G401 (cell line): ENCODE results near the gene TNNI2. TPM values are rescaled to one million over a fixed set of nuclear protein-coding genes. Genes with fewer than 3 reads are reported as not detected.

Experiments used
- DNase-seq: peaks from one replicate; pipeline ENCODE4 v3.0.0-alpha.2; 2015; ENCODE audit warnings: low spot score
- in situ Hi-C: cut with HindIII; loops from 2 replicates; pipeline ENCODE4 v1.10.0; 2016; ENCODE audit warnings: low sequenced_read_pairs, mixed read lengths
- total RNA-seq: library from RNA; depleted of rRNA; stranded (reverse); fragments of >200 nt; shearing (Covaris generic); gene quantifications from 2 replicates; pipeline ENCODE4 v1.2.3, GENCODE V29; 2014

The TNNI2 gene
- total RNA-seq, 1 experiment from 2014 or later, result not detected

- in situ Hi-C loops, result no loop called here
- DNase-seq, result no peak
These were observed 19.7 kb upstream of the TNNI2 start for GRCh38 chr11:1819074-1819473.

GRCh38 chr11:1820463-1821325 is 18.1 kb upstream of the TNNI2 start:
- in situ Hi-C loops, result no loop called here
- DNase-seq, result no peak

- no peak for DNase-seq
- in situ Hi-C loops, result no loop called here
These were observed 17.2 kb upstream of the TNNI2 start for GRCh38 chr11:1821562-1821961.

DNA sequence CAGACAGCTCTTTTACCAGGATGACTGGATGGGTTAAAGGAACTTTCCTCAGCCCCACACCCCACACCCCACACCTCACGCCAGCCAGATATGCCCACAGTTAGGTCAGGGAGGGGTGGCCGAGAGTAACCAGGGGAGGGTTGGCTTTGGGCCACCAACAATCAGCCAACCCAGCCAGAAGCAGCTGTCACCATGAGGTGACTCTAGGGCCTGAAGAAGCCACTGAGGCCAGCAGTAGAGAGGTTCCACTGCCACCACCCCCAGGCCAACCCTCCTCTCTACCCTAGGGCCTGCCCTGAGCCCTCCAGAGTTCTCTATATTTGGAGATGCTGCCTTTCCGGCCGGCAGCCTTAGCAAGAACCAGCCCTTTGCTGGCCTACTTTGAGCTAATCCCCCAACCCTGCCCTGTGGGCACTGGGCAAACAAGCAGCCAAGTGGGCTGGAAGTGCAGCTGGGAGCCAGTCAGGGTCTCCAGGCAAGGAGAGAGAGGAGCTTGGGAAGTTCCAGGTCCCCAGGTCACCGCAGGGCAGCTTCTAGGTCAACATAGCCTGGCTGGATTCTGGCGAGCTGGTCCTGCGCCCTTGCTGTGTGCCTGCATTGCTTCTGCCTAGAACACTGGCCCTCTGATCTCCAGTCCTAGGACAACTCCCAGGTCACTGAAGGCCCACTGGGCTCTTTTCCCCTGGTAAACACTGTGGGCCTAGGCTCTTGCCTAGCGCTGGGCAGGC is 16.0 kb upstream of the TNNI2 start:
- DNase-seq, result no peak
- in situ Hi-C loops, result no loop called here

- in situ Hi-C loops, result no loop called here
These were observed 15.2 kb upstream of the TNNI2 start for GRCh38 chr11:1823376-1824220.

DNA sequence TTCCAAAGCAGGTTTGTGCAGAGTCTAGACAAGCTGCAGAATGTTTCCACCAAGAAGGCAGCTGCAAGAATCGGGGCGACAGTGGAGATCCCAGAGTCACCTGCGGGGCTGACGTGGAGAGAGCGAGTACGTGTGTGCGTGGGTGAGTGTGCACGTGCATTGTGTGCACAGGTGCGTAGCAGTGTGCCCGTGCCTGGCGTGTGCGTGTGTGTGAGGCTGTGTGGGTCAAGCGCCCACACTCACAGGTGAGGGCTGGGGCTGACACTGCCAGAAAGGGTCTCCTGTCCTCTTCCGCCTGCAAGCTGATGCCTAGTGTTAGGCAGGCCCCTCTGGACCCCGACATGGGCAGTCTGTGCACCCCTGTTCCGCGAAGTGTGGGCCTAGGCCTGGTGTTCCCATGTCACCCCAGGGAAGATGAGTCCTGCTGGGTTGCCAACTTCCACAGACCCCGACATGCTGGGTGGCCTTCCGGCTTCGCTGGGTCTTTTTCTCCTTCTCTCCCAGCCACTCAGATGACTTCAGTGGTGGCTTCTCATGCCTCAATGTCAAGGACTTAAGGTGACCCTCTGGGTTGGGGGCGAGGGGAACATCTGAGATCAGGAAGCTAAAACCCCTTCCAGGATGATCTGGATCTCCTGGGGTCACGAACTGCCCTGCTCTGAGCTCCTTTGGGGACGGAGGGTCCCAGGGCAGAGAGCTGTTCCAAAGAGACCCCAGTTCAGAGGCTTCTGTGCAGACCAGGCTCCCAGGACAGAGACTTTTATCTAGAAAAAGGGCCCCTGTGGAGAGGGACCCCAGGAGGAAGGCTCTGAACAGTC is 14.4 kb upstream of the TNNI2 start:
- no peak for DNase-seq
- in situ Hi-C loops, result no loop called here

More at GRCh38 chr11:1823376-1824220, 15.2 kb upstream of the TNNI2 start:
- no peak for DNase-seq

DNA sequence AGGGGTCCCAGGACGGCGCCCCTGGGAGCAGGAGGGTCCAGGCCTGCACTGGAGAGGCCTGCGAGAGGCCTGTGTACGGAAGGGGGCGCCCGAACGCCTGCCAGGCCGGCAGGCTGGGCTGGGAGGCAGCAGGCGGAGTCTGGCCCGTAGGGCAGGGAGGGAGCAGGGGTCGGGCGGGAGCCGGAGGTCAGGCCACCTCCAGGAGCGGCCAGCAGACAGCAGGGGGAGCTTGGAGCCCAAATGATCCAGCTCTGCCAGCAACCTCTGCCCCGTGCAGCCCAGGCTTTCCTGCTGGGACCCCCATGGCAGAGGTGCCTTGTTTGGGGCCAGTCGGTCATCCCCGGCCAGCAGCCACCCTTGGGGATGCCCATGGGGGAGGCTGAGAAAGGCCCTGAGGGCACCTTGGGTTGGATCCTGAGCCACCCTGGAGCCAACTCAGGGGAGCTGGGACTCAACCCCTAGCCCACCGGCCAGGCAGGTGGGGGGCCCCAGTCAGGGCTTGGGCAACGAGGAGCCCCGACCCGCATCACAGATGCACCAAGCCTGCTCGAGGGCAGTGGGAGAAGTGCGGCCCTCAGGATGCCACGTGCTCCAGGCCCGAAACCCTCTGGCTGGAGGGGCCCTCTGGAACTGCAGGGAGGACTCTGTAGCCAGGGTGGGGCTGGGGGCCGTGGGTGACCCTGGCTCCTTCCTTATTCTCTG is 13.6 kb upstream of the TNNI2 start:
- peak; percentile 1 for DNase-seq
- in situ Hi-C loops, result no loop called here

DNA sequence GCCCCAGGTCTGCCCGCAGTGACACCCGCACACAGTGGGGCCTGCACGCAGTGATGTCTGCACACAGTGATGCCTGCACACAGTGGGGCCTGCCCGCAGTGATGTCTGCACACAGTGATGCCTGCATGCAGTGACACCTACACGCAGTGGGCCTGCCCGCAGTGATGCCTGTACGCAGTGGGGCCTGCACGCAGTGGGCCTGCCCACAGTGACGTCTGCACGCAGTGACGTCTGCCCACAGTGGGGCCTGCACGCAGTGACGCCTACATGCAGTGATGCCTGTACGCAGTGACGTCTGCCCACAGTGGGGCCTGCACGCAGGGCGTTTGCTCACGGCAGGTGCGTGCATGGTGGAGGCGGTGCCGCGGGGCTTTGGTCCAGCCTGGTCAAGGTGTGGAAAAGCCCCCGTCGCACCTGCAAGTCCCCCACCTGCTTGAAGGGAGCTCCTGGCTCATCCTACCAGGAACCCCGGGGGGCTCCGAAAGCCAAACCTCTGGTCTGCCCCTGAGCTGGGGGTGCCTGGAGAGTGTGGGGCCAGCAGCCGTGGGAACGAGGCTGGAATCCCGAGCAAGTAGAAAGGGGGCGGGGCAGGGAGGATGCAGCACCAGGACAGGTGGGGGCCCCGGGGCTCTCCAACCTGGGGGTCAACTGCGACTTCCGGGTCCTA is 12.9 kb upstream of the TNNI2 start:
- no peak for DNase-seq
- in situ Hi-C loops, result no loop called here

- in situ Hi-C loops, result no loop called here
- DNase-seq, result no peak
These were observed 12.2 kb upstream of the TNNI2 start for GRCh38 chr11:1826552-1827094.

- DNase-seq, result no peak
- in situ Hi-C loops, result no loop called here
These were observed 11.5 kb upstream of the TNNI2 start for GRCh38 chr11:1827095-1827813.

DNA sequence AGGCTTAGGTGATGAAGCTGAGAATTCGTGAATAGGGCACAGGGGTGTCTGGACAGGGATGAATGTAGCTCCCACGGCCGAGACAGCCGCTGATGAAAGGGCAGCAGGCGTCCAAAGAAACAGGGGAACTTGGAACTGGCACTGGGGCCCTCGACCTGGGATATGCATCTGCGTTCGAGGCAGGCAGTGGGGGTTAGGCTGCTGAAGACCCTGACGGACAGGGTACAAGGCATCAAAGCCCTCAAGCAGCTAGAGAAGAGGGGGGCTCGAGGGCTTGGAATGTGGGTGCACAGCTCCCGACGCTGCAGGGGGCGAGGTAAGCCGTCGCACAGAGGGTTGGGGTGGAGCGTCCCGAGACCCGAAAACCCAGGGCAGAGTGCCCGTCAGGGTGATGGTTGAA is 10.8 kb upstream of the TNNI2 start:
- DNase-seq, result no peak
- in situ Hi-C loops, result no loop called here

- no peak for DNase-seq
- in situ Hi-C loops, result no loop called here
These were observed 10.2 kb upstream of the TNNI2 start for GRCh38 chr11:1828542-1828941.

GRCh38 chr11:1829039-1829820 is 9.6 kb upstream of the TNNI2 start:
- no peak for DNase-seq
- in situ Hi-C loops, result no loop called here

GRCh38 chr11:1830004-1830321 is 8.8 kb upstream of the TNNI2 start:
- in situ Hi-C loops, result no loop called here
- no peak for DNase-seq

DNA sequence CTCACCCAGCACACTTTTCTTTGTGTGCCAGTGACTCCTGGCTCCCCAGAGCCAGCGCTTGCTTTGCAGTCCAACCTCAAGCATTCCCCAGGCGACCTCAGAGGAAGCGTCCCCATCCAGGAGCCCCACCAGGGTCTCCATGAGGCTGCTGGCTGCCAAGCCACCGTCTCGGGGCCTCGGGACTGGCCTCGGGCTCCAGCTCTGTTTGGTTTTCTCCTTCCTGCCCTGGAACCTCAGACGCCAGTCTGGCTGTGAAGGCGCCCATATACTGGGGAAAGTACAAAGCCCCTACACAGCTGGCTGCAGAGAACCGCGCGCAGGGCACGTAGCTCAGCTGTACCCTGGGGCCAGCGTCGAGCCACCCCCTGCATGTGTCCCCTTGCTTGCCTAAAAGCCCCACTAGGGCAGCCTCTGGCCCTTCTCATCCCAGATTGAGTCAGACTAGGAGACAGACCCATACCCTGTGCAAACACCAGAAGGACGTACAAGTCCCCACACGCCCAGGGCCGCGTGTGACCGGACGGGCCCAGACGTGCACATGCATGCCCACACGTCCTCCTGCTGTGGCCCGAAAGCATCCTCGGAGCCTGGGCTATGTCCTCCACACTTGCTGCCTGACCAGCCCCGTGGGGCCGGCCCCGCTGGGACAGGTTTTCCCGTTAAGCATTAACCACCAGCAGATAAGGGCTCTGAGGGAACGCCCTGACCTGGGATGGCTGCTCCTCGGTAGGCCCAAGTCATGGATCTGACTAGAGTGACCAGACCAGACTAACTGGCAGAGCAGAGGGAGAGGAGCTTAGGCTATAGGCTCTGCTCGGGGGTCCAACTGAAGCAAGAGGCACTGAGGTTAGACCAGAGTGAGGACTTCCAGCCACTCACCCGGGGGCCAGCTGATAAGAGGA is 8.2 kb upstream of the TNNI2 start:
- in situ Hi-C loops, result no loop called here
- DNase-seq, result no peak
